ENCODE measurements around the gene GPC3.

DNA sequence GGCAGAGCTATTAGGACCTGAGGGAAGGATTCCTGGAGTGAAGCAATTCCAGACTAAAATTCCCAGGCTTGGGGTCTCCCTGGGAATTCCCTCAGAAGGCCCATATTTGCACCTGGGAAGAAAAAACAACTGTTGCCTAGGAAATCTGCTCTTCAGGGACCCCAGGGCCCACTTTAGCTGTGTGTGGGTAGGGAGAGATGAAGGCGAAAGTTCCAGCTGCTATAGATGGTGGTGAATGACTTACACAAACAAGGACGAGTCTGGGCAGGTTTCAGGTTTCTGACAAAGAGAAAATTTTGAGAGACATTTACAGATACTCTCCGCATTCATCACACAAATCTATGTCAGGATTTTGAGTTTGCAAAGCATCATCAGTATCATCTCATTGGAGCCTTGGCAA, 126.1 kb downstream of the GPC3 start:
- TF ChIP-seq CTCF (conservative IDR thresholded peaks at IDR 0.05) (no peak), EZH2 (IDR thresholded peaks at IDR 0.05; ENCODE audit: low read depth) (no peak)
